Kidney glomerular epithelial cell (primary cell): ENCODE data around the gene ADARB2.

ENCODE experiments used
- DNase-seq: peaks from one replicate; lab custom pipeline; 2025; lab: John Stamatoyannopoulos, UW

The ADARB2 gene

GRCh38 chr10:1204434-1205326, 532.6 kb downstream of the ADARB2 start:
- DNase-seq, result no peak

GRCh38 chr10:1203704-1204103, 533.6 kb downstream of the ADARB2 start:
- no peak for DNase-seq

- no peak for DNase-seq
Measured at GRCh38 chr10:1203216-1203615, 534.1 kb downstream of the ADARB2 start.

- DNase-seq, result no peak
Measured at GRCh38 chr10:1202343-1202742, 535.0 kb downstream of the ADARB2 start.

- no peak for DNase-seq
Measured at GRCh38 chr10:1200866-1201807, 536.2 kb downstream of the ADARB2 start.

DNA sequence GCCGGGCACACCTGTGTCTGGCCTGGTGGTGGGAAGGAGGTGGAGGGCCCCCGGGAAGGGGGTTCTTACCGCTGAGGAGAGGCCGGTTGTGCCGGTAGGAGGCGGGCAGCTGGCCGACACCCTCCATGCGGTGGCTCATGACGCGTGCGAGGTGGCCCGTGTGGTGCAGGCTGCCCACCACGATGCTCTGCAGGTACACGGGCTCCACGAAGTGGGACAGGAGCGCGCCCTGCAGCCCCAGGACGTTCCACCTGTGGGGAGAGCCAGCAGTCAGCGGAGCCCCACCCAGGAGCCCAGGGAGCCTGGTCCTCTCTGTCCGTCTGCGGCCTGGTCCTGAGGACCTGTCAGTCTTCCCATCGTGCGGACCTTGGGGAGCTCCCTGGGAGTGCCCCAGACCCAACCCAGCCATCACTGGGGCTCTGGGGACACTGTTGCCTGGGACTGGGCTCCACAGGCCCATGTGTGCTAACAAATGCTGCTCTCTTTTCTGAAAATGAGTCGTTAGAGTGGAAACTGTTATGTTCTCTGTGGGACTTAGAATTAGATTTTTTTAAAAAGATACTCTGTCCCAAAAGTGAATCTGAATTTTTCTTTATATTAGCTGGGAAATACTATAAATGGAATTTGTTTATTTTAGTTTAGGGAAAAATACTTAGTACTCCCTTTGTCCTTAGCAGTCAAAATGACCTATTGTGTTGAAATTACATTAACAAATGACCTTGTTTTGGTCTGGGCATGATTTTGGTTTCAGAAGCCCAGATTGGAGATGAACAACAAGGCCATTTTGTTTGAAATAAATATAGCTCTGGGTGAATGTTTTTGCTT, 537.2 kb downstream of the ADARB2 start:
- DNase-seq, result no peak

GRCh38 chr10:1199345-1199673, 538.0 kb downstream of the ADARB2 start:
- DNase-seq, result no peak

DNA sequence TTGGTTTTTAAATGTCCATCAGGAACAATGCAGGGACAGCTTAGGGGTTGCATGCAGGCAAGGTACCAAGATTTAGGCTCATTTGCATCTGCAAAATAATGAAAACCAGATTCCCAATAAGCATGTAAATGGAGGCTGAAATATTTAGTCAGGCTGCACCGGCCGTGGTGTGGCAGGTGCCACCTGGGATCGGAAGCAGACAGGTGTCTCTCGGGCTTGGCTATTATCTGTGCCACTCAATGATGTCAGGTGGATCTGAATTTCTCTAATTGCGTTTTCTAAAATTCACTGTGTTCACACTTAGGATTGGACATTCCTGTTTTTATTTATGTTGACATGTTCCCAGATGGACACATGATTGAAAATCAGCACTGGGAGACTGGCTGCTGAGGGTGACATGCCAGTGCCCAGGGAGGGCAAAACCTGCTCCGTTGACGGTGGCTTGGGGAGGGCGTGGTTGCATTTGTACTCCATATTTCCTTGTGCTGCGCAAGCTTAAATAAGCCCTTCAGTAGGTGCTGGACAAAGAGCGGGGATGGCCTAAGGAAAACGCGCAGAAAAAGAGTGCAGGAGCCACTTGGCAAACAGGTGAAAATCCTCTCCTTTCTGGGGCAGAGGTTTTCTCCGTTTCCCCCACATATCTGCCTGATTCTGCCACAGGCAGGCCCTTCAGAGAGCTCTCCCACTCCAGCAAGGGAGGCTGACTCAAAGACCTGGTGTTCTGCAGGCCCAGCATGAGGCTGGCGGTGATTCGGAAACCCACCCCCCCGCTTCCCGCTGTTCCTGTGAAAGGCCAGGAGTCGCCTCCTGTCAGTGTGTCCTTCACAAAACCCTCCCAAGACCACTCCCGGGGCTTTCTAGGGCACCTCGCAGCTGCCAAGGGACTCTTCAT, 538.6 kb downstream of the ADARB2 start:
- DNase-seq, result no peak

DNA sequence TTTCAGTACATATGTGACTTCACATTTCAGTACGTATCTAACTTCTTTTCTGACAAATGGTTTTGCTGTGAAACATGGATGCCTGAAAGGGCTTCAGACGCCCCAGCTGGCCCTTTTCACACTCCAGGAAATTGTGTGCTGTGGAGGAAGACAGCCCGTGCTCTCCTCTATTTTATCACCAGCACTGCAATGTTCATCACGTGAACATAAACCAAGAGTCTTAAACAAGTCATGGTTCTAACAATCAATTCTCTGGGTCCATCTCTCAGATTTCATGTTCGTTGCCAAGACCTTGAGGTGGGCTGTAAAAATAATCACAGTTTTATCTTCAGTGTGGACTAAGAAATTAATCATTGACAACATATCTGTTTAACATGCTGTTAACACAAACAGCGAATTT, 539.9 kb downstream of the ADARB2 start:
- no peak for DNase-seq

DNA sequence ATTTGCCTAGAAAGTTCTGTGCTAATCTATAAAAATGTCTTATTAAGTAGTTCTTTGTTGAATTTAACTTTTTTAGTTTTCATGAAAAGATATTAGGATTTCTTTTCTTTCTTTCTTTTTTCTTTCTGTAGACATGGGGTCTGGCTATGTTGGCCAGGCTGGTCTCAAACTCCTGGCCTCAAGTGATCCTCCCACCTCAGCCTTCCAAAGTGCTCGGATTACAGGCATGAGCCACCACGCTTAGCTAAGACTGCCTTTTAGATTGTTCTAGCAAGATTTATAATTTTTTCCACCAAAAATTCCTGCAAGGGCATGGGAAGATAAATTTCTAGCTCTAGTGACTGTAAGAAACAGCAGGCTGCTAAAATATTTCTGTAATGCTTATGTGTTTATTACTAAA, 540.7 kb downstream of the ADARB2 start:
- no peak for DNase-seq

- DNase-seq, result no peak
Measured at GRCh38 chr10:1195828-1196227, 541.5 kb downstream of the ADARB2 start.

- no peak for DNase-seq
Measured at GRCh38 chr10:1194161-1194560, 543.2 kb downstream of the ADARB2 start.

DNA sequence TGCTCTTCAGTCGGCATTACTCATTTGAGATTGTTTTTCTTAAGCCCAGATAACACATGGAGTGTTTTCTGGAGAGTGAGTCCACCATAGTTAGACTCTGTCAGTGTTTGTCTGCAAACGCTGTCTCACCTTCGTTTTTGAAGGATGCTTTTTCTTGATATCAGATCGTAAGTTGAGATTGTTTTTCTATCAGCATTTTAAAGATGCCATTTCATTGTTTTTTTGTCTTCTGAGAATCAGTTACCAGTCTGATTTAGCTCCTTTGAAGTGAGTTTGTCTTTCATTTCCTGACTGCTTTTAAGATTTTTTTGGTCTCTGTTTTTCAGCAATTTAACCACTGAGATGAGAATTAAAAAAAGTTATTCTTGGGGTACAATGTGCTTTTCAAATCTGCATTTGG, 543.8 kb downstream of the ADARB2 start:
- DNase-seq, result no peak

DNA sequence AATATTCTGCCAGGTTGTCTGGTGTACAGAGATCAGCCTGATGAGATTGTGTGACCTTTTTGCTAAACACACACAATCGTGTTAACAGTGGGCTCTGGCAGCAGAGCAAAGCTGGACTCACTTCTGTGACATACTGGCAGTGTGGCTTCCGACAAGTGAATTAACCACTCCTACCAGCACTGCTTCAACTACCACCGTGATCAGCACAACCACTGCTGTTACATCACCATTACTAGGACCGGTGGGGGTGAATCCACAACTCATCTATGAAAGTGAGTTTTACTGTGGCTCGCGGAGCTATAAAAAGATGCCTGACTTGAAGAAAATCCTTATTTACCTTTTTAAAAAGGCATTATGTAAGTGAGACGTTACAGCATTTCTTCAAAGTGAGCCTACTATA, 545.6 kb downstream of the ADARB2 start:
- no peak for DNase-seq

DNA sequence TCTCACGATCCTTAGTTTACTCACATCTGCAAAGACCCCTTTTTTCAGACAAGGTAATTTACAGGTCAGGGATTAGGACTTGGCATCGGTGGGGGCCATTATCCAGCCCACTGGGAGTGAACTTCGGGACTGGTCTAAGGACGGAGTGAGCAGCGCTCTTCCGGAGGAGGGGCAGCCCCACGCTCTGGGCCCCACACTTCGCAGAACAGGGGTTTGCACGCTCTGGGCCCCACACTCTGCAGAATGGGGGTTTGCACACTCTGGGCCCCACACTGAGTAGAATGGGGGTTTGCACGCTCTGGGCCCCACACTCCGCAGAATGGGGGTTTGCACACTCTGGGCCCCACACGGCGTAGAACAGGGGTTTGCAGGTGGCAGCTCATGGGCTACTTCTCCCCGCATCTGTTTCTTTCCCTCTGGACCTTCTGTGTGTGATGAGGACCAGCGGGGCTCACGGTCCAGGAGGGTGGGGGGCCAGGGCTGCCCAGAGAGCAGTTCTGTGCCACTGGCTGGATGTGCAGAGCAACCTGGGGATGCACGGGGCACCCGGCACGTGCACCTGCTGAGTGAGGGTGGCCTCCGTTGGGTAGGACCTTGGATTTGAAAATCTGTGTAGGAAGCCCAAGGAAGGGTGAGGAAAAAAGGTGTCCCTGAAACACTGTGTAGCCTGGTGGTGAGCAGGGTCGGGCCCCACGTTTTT, 546.4 kb downstream of the ADARB2 start:
- no peak for DNase-seq

DNA sequence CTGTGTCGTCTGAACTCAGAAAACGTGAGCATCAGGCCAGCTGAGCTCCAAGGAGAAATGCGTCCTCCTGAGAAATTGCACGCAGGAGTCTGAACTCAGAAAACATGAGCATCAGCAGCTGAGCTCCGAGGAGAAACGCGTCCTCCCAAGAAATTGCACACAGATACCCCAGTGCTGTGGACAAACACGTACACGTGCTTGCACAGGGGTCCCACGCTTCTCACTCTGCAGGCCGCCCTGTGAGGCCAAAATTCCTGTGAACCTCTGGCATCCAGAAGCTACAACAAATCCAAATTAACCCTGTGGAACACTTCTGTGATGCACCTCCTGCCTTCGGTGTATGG, 547.3 kb downstream of the ADARB2 start:
- DNase-seq, result no peak

GRCh38 chr10:1189166-1190051, 547.9 kb downstream of the ADARB2 start:
- DNase-seq, result no peak

DNA sequence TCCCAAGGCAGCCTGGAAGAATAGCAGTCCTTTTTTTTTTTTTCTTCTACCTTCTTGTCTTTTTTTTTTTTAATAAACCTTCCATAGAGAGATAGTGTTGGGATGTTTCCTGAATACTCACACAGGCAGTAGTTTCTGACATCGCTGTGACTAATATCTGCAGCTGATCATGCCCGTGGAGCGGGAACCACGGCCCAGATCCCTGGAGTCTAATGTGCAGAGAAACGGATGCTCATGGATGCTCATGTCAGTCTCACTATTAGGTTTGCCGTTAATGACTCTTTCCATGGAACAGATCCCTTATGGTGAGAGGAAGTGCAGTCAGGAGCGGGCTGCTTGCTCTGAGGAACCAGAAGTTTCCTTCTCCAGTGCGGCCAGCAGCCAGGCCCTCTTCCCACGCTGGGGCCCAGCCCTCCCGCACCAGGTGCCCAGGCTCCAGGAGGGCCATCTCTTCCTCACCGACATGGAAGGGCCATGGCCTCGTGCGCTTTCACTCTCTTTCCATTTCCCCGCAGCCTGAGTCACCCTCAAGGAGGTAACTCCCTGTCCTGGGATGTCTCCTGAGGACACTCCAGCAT, 548.7 kb downstream of the ADARB2 start:
- no peak for DNase-seq

DNA sequence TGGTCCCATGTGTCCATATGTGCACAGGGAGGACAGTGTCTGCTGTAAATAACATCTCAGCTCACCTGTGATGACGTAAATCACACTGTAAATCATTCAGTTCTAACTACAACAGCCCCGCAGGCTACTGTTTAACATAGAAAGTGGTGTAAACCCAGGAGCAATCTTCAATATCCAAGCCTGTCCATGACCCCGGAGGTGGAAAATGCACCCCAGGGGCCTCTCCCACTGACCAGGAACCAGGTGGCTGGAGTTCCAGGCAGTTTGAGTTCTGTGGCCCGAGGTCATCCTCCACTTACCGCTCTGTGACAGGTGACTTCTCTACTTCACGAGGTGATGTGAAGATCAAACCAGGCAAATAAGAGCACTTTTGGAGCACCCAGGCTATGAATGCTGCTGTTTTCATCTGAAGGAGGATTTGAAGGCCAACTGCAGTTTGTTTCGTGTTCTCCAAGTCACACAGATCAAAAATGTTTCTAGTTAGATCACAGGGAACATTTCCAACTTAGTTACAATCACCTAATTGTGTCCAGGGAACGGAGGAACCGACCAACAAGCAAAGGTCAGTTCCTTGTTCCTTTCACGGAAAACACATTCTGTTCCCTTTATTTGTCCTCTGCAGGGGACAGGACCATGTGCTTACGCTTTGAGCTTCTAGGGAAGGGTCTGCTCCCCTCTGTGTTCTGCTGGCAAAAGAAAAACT, 549.3 kb downstream of the ADARB2 start:
- no peak for DNase-seq
